ENCODE data around the gene TGDS.
"Not testable (repeated sequence)": the region's sequence is repeated elsewhere in the genome, so short reads cannot be mapped to it uniquely, and the experiment has no call there.

The TGDS gene

DNA sequence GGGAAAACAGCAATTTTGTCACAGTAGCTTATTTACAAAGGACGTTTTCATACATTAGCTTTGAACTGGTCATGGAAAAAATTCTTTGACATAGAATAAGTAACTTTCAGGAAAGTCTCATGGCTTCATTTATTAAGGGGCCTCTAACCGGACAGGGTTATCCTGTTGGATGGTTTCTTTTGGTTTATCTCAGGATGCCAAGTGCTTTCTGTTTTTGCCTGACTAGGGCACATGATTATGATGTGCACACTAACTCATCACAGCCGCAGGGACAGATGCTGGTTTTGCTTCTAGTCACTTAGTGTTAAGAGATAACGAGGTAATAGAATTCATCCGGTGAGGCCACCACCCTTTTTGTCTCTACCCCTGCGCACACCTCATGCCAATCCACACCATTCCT is 53.0 kb downstream of the TGDS start:
- TF ChIP-seq, protein P1, sequence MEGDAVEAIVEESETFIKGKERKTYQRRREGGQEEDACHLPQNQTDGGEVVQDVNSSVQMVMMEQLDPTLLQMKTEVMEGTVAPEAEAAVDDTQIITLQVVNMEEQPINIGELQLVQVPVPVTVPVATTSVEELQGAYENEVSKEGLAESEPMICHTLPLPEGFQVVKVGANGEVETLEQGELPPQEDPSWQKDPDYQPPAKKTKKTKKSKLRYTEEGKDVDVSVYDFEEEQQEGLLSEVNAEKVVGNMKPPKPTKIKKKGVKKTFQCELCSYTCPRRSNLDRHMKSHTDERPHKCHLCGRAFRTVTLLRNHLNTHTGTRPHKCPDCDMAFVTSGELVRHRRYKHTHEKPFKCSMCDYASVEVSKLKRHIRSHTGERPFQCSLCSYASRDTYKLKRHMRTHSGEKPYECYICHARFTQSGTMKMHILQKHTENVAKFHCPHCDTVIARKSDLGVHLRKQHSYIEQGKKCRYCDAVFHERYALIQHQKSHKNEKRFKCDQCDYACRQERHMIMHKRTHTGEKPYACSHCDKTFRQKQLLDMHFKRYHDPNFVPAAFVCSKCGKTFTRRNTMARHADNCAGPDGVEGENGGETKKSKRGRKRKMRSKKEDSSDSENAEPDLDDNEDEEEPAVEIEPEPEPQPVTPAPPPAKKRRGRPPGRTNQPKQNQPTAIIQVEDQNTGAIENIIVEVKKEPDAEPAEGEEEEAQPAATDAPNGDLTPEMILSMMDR (IDR thresholded peaks at IDR 0.05; ENCODE audit: extremely low read depth, missing control alignments) = no peak
- DNase-seq (ENCODE audit: low spot score) = no peak

- TF ChIP-seq, protein P1 (IDR thresholded peaks at IDR 0.05; ENCODE audit: extremely low read depth, missing control alignments) = no peak
- no peak for DNase-seq (ENCODE audit: low spot score)
These were observed 58.0 kb downstream of the TGDS start for GRCh38 chr13:94537740-94538630.

GRCh38 chr13:94535775-94536174 is 60.2 kb downstream of the TGDS start:
- DNase-seq (ENCODE audit: low spot score) = no peak
- TF ChIP-seq, protein P1 (IDR thresholded peaks at IDR 0.05; ENCODE audit: extremely low read depth, missing control alignments) = no peak

DNA sequence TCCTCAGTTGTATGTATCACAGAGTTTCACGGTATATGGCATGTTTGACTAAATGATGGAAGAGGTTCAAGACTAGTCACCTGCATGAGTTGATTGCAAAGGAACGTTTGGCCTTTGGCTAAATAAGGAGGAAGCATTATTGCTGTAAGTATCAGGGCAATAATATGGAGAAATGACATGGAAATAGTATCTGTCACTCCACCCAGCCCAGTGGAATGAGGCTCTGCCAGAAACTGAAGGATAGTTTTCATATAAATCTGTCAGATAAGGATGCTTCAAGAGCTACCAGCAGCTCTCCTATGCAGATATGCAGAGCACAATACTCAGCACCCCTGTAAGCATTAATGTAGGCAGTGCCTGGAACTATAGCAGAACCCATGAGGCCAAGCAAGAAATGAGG is 60.7 kb downstream of the TGDS start:
- TF ChIP-seq, protein P1 (IDR thresholded peaks at IDR 0.05; ENCODE audit: extremely low read depth, missing control alignments) = no peak
- no peak for DNase-seq (ENCODE audit: low spot score)

- TF ChIP-seq, protein P1 (IDR thresholded peaks at IDR 0.05; ENCODE audit: extremely low read depth, missing control alignments) = no peak
- no peak for DNase-seq (ENCODE audit: low spot score)
These were observed 61.8 kb downstream of the TGDS start for GRCh38 chr13:94534166-94534565.

DNA sequence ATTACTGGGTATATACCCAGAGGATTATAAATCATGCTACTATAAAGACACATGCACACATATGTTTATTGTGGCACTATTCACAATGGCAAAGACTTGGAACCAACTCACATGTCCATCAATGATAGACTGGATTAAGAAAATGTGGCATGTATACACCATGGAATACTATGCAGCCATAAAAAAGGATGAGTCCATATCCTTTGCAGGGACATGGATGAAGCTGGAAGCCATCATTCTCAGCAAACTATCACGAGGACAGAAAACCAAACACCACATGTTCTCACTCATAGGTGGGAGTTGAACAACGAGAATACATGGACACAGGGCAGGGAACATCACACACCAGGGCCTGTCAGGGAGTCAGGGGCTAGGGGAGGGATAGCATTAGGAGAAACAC is 63.7 kb downstream of the TGDS start:
- not testable (repeated sequence) for DNase-seq (ENCODE audit: low spot score)

DNA sequence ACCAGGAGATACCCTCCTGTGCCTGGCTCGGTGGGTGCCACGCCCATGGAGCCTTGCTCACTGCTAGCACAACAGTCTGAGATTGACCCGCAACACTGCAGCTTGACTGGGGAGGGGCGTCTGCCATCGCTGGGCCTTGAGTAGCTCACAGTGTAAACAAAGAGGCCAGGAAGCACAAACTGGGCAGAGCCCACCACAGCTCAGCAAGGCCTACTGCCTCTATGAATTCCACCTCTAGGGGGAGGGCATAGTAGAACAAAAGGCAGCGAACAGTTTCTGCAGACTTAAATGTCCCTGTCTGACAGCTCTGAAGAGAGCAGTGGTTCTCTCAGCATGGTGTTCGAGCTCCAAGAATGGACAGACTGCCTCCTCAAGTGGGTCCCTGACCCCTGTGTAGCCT is 69.0 kb downstream of the TGDS start:
- not testable (repeated sequence) for DNase-seq (ENCODE audit: low spot score)

GRCh38 chr13:94525781-94526180 is 70.2 kb downstream of the TGDS start:
- TF ChIP-seq, protein P1 (IDR thresholded peaks at IDR 0.05; ENCODE audit: extremely low read depth, missing control alignments) = no peak
- no peak for DNase-seq (ENCODE audit: low spot score)
